Heart left ventricle (tissue), 16 donors: ENCODE data around the gene CYP2F1. TPM values are rescaled to one million over a fixed set of nuclear protein-coding genes. Genes with fewer than 3 reads are reported as not detected.
A peak's percentile ranks its signal among the peaks of the same experiment; 100 is the strongest.

Experiments used
- ATAC-seq, 4 donors: fragments of 200-7000 bp; cut with Tn5 transposase; one replicate each; pipeline ENCODE4 v1.9.1; 2020 to 2022; ENCODE audit warnings: moderate library complexity in 4 of 4, mild to moderate bottlenecking in 3 of 4, moderate number of reproducible peaks in 1 of 4
- DNase-seq, 5 donors: peaks; one replicate each; pipeline ENCODE4 v3.0.0-alpha.2; 2020
- H3K27ac ChIP-seq, 12 donors: fragments of 200-600 bp; sonication (generic) in 4 of 12; one replicate each; pipeline versions ENCODE4 v1.5.0 to v1.8.0; 2016 to 2022; ENCODE audit warnings: mild to moderate bottlenecking in 2 of 12
- H3K27me3 ChIP-seq, 9 donors: fragments of 200-600 bp; sonication (generic) in 2 of 9; one replicate each; pipeline versions ENCODE4 v1.5.1 to v1.8.0; 2016 to 2022; ENCODE audit warnings: mild to moderate bottlenecking in 3 of 9
- H3K36me3 ChIP-seq, 9 donors: fragments of 200-600 bp; sonication (generic) in 2 of 9; one replicate each; pipeline versions ENCODE4 v1.5.0 to v1.8.0; 2018 to 2022; ENCODE audit warnings: mild to moderate bottlenecking in 2 of 9
- H3K4me1 ChIP-seq, 12 donors: fragments of 200-600 bp; sonication (generic) in 4 of 12; one replicate each; pipeline versions ENCODE4 v1.5.0 to v1.8.0; 2016 to 2022; ENCODE audit warnings: mild to moderate bottlenecking in 3 of 12
- H3K4me3 ChIP-seq, 12 donors: fragments of 200-600 bp; sonication (generic) in 4 of 12; one replicate each; pipeline versions ENCODE4 v1.5.0 to v1.8.0; 2017 to 2022; ENCODE audit warnings: mild to moderate bottlenecking in 9 of 12, moderate library complexity in 4 of 12
- H3K9me3 ChIP-seq, 12 donors: fragments of 200-600 bp; sonication (generic) in 4 of 12; one replicate each; pipeline versions ENCODE4 v1.5.0 to v1.8.0; 2016 to 2022; ENCODE audit warnings: mild to moderate bottlenecking in 1 of 12
- CTCF ChIP-seq, 12 donors: fragments of 200-600 bp; sonication (generic) in 4 of 12; IDR thresholded peaks; one replicate each; pipeline versions ENCODE4 v1.5.0 to v1.8.0; 2018 to 2022; ENCODE audit warnings: antibody characterized with exemption in 12 of 12, mild to moderate bottlenecking in 5 of 12
- POLR2A ChIP-seq, 2 donors: fragments of 450-650 bp; IDR thresholded peaks; one replicate each; pipeline ENCODE4 v1.6.1; 2017; ENCODE audit warnings: antibody characterized with exemption in 2 of 2, mild to moderate bottlenecking in 2 of 2, moderate library complexity in 2 of 2
- WGBS, 4 donors: extraction: QIAGEN DNeasy Blood & Tissue Kit in 2 of 4; methylation state at CpG; one replicate each; pipeline versions ENCODE4 v1.1.5 to v1.1.7; 2013 to 2018; 5-methylcytosine and 5-hydroxymethylcytosine counted together
- intact Hi-C, 10 donors: fragments of 100-400 bp; cut with DNase I; formaldehyde crosslinking; loops; one replicate each; pipeline versions ENCODE4 v1.11.1 to v1.14.2; 2022
- polyA plus RNA-seq, 2 donors: library from polyadenylated mRNA; stranded (reverse); fragments of 200-250 nt; gene quantifications; one replicate each; pipeline ENCODE4 v1.2.3, GENCODE V29; 2013
- total RNA-seq, 9 donors: library from RNA; depleted of rRNA in 2 of 9; stranded (reverse); fragments of >200 nt in 2 of 9; fragmentation: NEBNext Ultra II Directional in 3 of 9; extraction: Animal tissue kit (Norgen Biotek cat#: 25700) in 3 of 9; gene quantifications; one replicate each; pipeline versions ENCODE4 v1.1.0 to v1.2.4, GENCODE V29; 2016 to 2023
- donor health status: ischemic (EF 13 %, LVEDD 7.1; RV severe dilation, severe dysfunction).
- donor health status: healthy with polysubstance abuse.
- donor health status: DM: no; HTN: yes; CAD: no.
- donor health status: DM: no; HTN: no; CAD: no.
- donor health status: ischemic (EF 25% LVEDD 6.9; RV normal size, moderate dysfunction).
- donor health status: ischemic (EF 25% LVEDD 5.7; RV mildly dilated, moderate dysfunction).
- donor health status: healthy.
- donor health status: DM: yes; HTN: yes; CAD: no.
- donor health status: ischemic (EF 35%, LVEDD 5.7; RV mildly dilated, moderate dysfunction).
- donor health status: nonischemic (EF 11% LVEDD 7.7; RV severe dilation, severe dysfunction).
- donor health status: DM: yes; HTN: yes; CAD: no.
- donor health status: PGD.
- donor health status: ischemic (EF 29% LVEDD 5.4; RV normal size, mild dysfunction).
- donor health status: nonischemic (EF 23%, LVEDD 6.1; RV moderate dilation, normal function).

Gene CYP2F1
- total and polyA plus RNA-seq, 11 donors: not detected

- WGBS, 4 donors: 84 to 91% (median 87%) methylated on average over 14 of the region's 14 CpGs
These were observed 52.9 kb downstream of the CYP2F1 start for GRCh38 chr19:41166944-41167804.

GRCh38 chr19:41172297-41173164 lies 58.3 kb downstream of the CYP2F1 start:
- Histone ChIP-seq H3K9me3 (no peaks in the 10 kb centered on the region), H3K27ac (no peak overlapping the region), H3K27me3 (no peaks in the 10 kb centered on the region), H3K4me3 (no peak overlapping the region), H3K4me1 (peaks cover 0 to 22% (median 0%) of the 10 kb centered on the region in 12 donors), H3K36me3 (no peaks in the 10 kb centered on the region)
- peak in 1 of 4 donors; percentile 27 for ATAC-seq
- peak in 1 of 5 donors; percentile 18 for DNase-seq
- TF ChIP-seq POLR2A (IDR thresholded peaks at IDR 0.05): no peak
- no peak for TF ChIP-seq CTCF (IDR thresholded peaks at IDR 0.05)
- intact Hi-C loops: no loop called here
- 65 to 72% (median 68%) methylated on average over 6 of the region's 6 CpGs for WGBS, 4 donors

More at GRCh38 chr19:41166944-41167804, 52.9 kb downstream of the CYP2F1 start:
- intact Hi-C loops: no loop called here
- no peak for TF ChIP-seq CTCF (IDR thresholded peaks at IDR 0.05)
- no peak for TF ChIP-seq POLR2A (IDR thresholded peaks at IDR 0.05)
- no peaks in the 10 kb centered on the region for H3K4me1 ChIP-seq
- H3K9me3 ChIP-seq: no peaks in the 10 kb centered on the region
- H3K36me3 ChIP-seq: no peaks in the 10 kb centered on the region
- H3K27me3 ChIP-seq: no peaks in the 10 kb centered on the region
- no peak overlapping the region for H3K27ac ChIP-seq
- DNase-seq (no peak), ATAC-seq (no peak)
- H3K4me3 ChIP-seq: no peak overlapping the region

- TF ChIP-seq POLR2A (IDR thresholded peaks at IDR 0.05): no peak
- no peak for TF ChIP-seq CTCF (IDR thresholded peaks at IDR 0.05)
- ATAC-seq (no peak), DNase-seq (no peak)
- WGBS, 4 donors: 84 to 87% (median 86%) methylated on average over 15 of the region's 15 CpGs
- Histone ChIP-seq H3K27ac (no peak overlapping the region), H3K4me3 (no peak overlapping the region), H3K27me3 (no peaks in the 10 kb centered on the region), H3K36me3 (no peaks in the 10 kb centered on the region), H3K9me3 (no peaks in the 10 kb centered on the region), H3K4me1 (peaks cover 0 to 22% (median 0%) of the 10 kb centered on the region in 12 donors)
- intact Hi-C loops: no loop called here
These were observed 60.2 kb downstream of the CYP2F1 start for GRCh38 chr19:41174297-41174928.
